ENCODE data around the gene SLCO3A1.
"Not testable (repeated sequence)": the region's sequence is repeated elsewhere in the genome, so short reads cannot be mapped to it uniquely, and the experiment has no call there.

The SLCO3A1 gene

GRCh38 chr15:91950631-91951329 lies 97.3 kb downstream of the SLCO3A1 start:
- TF ChIP-seq ZNF274 (IDR thresholded peaks at IDR 0.05; ENCODE audit: low read depth, low read length) = no peak

GRCh38 chr15:91952216-91952615 lies 98.7 kb downstream of the SLCO3A1 start:
- TF ChIP-seq ZNF274 (IDR thresholded peaks at IDR 0.05; ENCODE audit: low read depth, low read length) = no peak

More at GRCh38 chr15:91950631-91951329, 97.3 kb downstream of the SLCO3A1 start:
- H3K4me3 ChIP-seq (ENCODE audit: low read length) = no peak overlapping the region

GRCh38 chr15:91953432-91953831 lies 99.9 kb downstream of the SLCO3A1 start:
- no peak overlapping the region for H3K4me3 ChIP-seq (ENCODE audit: low read length)
- no peak for TF ChIP-seq ZNF274 (IDR thresholded peaks at IDR 0.05; ENCODE audit: low read depth, low read length)

More at GRCh38 chr15:91952216-91952615, 98.7 kb downstream of the SLCO3A1 start:
- no peak overlapping the region for H3K4me3 ChIP-seq (ENCODE audit: low read length)

- no peak overlapping the region for H3K4me3 ChIP-seq (ENCODE audit: low read length)
- TF ChIP-seq ZNF274 (IDR thresholded peaks at IDR 0.05; ENCODE audit: low read depth, low read length) = no peak
Observed at GRCh38 chr15:91954292-91954691, 100.8 kb downstream of the SLCO3A1 start.

- no peak for TF ChIP-seq ZNF274 (IDR thresholded peaks at IDR 0.05; ENCODE audit: low read depth, low read length)
- H3K4me3 ChIP-seq (ENCODE audit: low read length) = no peak overlapping the region
Observed at GRCh38 chr15:91956026-91956723, 102.7 kb downstream of the SLCO3A1 start.

- no peak overlapping the region for H3K4me3 ChIP-seq (ENCODE audit: low read length)
- TF ChIP-seq ZNF274 (IDR thresholded peaks at IDR 0.05; ENCODE audit: low read depth, low read length) = no peak
Observed at GRCh38 chr15:91961357-91961756, 107.8 kb downstream of the SLCO3A1 start.

GRCh38 chr15:91963747-91964146 lies 110.2 kb downstream of the SLCO3A1 start:
- not testable (repeated sequence) for H3K4me3 ChIP-seq (ENCODE audit: low read length)

GRCh38 chr15:91965501-91966193 lies 112.1 kb downstream of the SLCO3A1 start:
- no peak overlapping the region for H3K4me3 ChIP-seq (ENCODE audit: low read length)

GRCh38 chr15:91966194-91966552 lies 112.7 kb downstream of the SLCO3A1 start:
- H3K4me3 ChIP-seq (ENCODE audit: low read length) = no peak overlapping the region
- TF ChIP-seq ZNF274 (IDR thresholded peaks at IDR 0.05; ENCODE audit: low read depth, low read length) = no peak

More at GRCh38 chr15:91965501-91966193, 112.1 kb downstream of the SLCO3A1 start:
- TF ChIP-seq ZNF274 (IDR thresholded peaks at IDR 0.05; ENCODE audit: low read depth, low read length) = no peak

GRCh38 chr15:91967935-91968606 lies 114.6 kb downstream of the SLCO3A1 start:
- H3K4me3 ChIP-seq (ENCODE audit: low read length) = no peak overlapping the region
- TF ChIP-seq ZNF274 (IDR thresholded peaks at IDR 0.05; ENCODE audit: low read depth, low read length) = no peak

GRCh38 chr15:91968610-91969009 lies 115.1 kb downstream of the SLCO3A1 start:
- TF ChIP-seq ZNF274 (IDR thresholded peaks at IDR 0.05; ENCODE audit: low read depth, low read length) = no peak
- H3K4me3 ChIP-seq (ENCODE audit: low read length) = no peak overlapping the region

GRCh38 chr15:91970142-91970541 lies 116.6 kb downstream of the SLCO3A1 start:
- no peak overlapping the region for H3K4me3 ChIP-seq (ENCODE audit: low read length)
- no peak for TF ChIP-seq ZNF274 (IDR thresholded peaks at IDR 0.05; ENCODE audit: low read depth, low read length)

GRCh38 chr15:91973481-91973880 lies 120.0 kb downstream of the SLCO3A1 start:
- no peak overlapping the region for H3K4me3 ChIP-seq (ENCODE audit: low read length)
- no peak for TF ChIP-seq ZNF274 (IDR thresholded peaks at IDR 0.05; ENCODE audit: low read depth, low read length)

- TF ChIP-seq ZNF274 (IDR thresholded peaks at IDR 0.05; ENCODE audit: low read depth, low read length) = no peak
- H3K4me3 ChIP-seq (ENCODE audit: low read length) = no peak overlapping the region
Observed at GRCh38 chr15:91974321-91974720, 120.8 kb downstream of the SLCO3A1 start.

All from GM08714 (cell line).